ENCODE data around the gene SSB.
"Not testable (repeated sequence)": the region's sequence is repeated elsewhere in the genome, so short reads cannot be mapped to it uniquely, and the experiment has no call there.

The SSB gene

DNA sequence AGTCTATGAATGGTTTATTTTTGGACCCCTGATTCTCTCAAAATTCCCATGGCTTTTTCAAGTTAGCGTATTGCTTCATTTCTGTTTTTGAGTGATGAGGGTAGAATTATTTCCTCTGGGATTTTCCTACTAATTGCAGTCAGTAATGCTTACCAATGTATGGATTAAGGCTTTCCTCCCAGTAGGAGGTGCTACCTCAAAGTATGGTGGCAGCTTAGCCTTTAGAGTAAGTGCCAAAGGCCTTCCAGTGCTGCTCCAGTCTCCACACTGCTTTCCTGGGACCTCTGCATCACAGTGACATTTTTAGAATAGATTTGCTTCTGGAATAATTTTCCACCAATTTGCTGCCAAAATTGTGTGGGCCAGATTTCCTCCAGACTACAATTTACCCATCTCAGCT lies 16.2 kb upstream of the SSB start:
- no peak for DNase-seq

DNA sequence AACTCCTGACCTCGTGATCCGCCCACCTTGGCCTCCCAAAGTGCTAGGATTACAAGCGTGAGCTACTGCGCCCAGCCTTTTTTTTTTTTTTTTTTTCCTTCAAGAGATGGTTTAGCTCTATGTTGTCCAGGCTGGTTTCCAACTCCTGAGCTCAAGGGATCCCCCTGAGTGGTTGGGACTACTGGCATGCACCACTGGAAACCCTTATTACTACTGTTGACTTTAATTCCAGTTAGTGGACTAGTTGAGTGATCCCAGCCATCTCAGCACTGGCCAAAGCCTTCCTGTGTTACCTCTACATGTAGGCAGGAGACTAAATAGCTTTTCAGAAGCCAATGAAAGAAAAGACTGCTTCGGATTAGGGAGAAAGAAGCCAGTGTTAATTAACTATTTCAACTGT lies 8.1 kb upstream of the SSB start:
- no peak for DNase-seq

DNA sequence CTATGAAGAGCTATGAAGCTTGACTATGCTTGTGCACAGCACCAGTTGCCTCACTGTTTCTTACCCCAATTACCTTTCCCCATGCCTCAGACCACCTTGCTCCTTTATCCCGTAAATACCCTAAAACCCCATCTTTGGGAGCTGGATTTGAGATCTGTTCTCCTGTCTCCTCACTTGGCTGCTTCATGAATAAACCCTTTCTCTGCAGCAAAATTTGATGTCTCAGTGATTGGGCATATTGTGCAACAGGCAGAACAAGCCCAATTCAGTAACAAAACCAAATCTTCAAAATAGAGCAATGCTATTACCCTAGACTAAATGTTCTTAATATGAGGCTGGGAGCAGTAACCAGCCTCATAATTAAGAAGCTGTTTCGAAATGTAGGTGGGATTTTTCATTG lies 3.5 kb upstream of the SSB start:
- DNase-seq: no peak

DNA sequence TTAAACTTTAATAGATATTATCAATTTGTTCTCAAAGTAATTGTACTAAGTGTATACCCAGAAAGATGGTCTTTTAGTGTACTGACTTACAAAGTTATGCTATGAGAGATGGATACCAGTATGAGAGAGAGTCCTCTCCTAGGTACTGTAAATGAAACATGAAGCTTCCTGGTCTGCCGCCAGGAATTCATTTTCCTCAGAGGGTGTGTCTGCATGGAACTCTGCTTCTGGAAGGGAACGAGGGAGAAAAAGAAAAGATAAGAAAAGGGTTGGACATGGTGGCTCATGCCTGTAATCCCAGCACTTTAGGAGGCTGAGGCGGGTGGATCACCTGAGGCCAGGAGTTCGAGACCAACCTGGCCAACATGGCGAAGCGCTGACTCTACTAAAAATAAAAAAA lies 2.2 kb upstream of the SSB start:
- DNase-seq: no peak

DNA sequence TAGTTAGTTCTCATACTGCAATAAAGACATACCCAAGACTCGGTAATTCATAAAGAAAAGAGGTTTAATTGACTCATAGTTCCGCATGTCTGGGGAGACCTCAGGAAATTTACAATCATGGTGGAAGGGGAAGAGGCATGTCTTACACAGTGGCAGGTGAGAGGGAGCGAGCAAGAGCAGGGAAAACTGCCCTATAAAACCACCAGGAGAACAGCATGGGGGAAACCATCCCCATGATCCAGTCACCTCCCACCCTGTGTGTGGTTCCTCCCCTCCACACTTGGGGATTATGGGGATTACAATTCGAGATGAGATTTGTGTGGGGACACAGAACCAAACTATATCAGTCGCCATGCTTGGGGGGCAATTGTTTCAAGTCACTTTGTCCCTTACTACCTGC lies 1.1 kb upstream of the SSB start:
- DNase-seq: no peak

DNA sequence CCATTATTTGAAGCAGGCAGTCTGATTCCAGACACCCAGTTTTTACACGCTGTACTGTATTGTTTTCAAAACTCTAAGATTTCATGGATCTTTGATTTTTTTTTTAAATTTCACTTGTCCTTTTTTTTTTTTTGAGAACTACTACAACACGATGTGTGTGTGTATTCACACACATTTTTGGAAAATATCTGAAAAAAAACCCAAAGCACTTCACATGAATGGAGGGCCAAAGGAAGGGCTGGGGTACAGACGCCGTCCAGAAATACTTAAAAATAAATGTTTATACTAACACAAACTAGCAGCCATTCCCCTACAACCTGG lies 314 bp upstream of the SSB start:
- no peak for DNase-seq

DNA sequence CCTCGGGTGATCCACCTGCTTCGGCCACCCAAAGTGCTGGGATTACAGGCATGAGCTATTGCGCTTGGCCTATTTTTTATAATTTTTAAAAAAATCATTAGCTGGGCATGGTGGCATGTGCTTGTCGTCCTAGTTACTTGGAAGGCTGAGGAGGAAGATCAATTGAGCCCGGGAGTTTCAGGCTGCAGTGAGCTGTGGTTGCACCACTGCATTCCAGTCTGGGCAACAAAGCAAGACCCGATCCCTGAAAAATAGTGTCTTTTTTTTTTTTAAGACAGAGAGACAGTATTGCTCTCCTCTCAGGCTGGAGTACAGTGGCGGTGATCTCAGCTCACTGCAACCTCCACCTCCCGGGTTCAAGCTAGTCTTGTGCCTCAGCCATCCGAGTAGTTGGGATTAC lies 4.8 kb downstream of the SSB start:
- no peak for DNase-seq

DNA sequence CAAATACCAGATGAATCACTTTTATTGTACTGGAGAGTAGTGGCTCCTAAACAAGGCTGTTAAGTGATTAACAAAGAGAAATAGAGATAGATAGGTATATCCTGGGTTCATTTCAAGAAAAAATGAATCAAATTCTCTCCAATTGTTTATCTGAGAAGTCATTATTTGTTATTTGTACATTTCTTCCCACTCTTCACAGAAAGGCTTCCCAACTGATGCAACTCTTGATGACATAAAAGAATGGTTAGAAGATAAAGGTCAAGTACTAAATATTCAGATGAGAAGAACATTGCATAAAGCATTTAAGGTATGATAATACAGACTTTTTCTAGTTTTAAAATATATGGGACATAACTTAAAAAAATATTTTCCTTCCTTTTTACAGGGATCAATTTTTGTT lies 7.9 kb downstream of the SSB start:
- DNase-seq: no peak

DNA sequence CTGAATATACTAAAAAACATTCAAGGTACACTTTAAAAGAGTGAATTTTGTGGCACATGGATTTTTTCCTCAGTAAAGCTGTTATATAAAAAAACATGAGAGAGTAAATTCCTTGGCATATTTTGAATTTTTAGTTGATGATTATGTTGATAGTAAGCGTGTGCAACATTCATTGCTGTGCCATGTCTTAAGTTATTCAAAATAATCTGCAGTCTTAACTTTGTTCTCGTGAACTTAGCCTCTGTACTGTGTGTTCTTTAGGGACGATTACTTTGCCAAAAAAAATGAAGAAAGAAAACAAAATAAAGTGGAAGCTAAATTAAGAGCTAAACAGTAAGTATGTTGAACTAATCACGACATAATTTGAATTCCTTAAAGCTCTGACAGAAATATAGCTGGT lies 9.6 kb downstream of the SSB start:
- DNase-seq: no peak

DNA sequence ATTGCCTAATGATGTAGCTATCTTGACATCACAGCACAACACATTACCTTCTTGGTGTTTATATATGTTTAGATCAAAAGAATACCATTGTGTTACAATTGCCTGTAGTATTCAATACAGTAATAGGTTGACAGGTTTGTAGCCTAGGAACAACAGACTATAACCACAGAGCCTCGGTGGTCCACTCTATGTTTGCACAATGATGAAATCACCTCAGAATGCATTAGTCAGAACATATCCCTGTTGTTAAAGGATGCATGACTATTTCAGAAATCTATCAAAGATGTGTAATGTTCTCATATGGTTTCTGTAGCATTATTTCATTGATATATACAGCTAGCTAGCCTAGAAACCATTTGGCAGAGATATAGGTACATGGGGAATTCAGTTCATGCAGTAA lies 17.2 kb downstream of the SSB start:
- DNase-seq: no peak

DNA sequence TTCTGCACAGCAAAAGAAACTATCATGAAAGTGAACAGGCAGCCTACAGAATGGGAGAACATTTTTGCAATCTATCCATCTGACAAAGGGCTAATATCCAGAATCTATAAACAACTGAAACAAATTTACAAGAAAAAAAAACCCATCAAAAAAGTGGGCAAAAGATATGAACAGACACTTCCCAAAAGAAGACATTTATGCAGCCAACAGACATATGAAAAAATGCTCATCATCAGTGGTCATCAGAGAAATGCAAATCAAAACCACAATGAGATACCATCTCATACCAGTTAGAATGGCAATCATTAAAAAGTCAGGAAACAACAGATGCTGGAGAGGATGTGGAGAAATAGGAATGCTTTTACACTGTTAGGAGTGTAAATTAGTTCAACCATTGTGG lies 18.3 kb downstream of the SSB start:
- not testable (repeated sequence) for DNase-seq

DNA sequence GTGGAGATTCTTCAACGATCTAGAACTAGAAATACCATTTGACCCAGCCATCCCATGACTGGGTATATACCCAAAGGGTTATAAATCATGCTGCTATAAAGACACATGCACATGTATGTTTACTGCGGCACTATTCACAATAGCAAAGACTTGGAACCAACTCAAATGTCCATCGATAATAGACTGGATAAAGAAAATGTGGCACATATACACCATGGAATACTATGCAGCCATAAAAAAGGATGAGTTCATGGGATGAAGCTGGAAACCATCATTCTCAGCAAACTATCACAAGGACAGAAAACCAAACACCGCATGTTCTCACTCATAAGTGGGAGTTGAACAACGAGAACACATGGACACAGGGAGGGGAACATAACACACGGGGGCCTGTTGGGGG lies 18.7 kb downstream of the SSB start:
- DNase-seq: not testable (repeated sequence)

DNA sequence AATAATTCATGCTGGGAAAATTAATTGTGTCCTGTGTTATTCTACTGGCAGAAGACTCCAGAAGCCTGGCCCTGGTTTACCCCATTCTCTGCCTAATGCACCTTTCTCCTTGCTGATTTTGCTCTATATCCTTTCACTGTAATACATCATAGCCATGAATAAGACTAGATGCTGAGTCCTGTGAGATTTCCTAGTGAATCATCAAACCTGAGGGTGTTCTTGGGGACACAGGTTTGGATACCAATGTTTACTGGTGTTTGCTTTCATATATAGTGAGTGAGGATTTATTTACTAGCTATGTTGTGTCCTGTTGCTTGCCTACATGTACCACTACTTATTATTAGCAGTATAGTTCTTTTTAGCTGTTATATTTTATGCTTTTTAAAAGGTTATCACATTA lies 19.6 kb downstream of the SSB start:
- no peak for DNase-seq

DNA sequence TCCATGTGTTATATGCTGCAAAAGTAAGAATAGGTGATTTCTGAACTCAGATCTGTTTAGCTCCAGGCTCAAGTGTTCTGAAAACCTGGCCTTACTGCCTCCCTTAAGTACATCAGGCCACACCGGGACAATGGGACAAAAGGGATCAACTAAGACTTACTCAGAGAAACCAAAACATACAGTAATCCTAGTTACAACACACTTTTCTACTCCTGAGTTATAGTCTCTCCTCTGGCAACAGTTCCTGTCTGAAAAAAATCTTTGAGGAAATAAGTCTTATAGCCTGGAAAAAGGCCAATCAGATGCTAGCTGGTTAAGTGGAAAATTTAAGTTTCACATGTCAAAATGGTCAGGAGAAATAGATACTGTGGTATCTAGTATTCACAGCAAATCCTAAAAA lies 20.4 kb downstream of the SSB start:
- DNase-seq: no peak

DNA sequence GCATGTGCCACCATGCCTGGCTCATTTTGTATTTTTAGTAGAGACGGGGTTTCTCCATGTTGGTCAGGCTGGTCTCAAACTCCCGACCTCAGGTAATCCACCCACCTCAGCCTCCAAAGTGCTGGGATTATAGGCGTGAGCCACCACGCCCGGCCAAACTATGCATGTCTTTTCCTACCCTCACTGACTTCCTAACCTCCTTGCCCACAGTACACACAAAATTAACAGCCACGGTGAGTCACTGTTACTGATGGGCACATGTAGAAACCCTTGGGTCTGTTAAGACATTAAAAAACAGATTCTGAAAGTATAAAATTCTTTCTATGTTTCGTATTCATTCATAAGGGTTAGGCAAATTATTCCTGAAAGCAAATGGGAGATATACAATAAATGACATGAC lies 21.4 kb downstream of the SSB start:
- DNase-seq: not testable (repeated sequence)

DNA sequence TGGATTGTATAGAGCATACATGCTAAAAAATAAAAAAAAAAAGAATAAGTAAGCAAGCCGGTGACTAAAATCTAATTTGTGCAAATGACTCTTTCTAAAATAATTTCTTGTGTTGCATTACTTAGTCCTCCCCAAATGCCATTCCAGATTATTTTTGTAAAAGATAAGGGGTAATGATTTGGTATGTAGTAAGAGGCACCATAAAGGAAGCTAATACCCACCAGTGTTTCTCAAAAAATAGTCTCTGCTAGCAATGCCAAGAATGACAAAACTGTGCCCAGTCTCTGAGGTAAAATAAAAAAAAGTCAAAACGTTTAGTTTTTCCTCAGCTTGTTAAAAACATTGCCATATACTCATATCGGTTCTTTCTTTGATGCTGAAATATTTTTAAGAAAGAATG lies 23.4 kb downstream of the SSB start:
- no peak for DNase-seq

DNA sequence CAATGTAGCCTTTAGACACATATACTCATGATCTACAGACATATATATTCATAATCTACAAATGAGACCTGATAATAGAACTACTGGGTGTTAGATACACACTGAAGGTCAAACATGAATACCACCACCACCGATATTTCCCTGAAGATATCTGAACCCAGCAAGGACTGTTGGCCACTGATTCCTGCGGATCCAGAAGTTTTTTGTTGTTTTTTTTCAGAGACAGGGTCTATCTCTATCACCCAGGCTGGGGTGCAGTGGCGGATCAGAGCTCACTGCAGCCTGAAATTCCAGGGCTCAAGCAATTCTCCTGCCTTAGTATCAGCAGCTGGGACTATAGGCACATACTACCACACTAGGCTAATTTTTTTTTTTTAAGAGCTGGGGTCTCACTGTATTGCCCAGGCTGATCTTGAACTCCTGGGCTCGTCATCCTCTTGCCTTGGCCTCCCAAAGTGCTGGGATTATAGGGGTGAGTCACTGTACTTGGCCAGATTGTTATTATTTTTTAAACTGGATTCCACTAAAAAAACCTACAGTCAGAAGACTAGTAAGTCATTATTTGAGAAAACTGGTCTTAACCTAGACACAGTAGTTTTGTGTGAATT lies 24.2 kb downstream of the SSB start:
- no peak for DNase-seq

DNA sequence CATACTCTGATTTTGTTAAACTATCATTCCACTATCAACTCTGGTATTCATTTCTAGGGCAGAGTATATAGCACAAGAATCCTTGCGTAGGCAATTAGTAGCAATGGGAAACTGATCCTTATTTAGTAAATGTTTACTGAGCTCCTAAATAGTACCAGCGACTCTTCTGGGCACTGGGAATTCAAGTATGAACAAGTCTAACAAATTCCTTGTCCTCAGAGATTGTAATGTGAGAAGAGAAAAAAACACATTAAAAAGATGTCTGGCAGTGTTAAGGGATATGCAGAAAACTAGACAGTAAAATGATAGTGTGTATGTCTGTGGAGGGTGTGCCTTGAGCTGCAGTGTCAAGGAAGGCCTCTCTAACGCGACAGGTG lies 25.3 kb downstream of the SSB start:
- no peak for DNase-seq

DNA sequence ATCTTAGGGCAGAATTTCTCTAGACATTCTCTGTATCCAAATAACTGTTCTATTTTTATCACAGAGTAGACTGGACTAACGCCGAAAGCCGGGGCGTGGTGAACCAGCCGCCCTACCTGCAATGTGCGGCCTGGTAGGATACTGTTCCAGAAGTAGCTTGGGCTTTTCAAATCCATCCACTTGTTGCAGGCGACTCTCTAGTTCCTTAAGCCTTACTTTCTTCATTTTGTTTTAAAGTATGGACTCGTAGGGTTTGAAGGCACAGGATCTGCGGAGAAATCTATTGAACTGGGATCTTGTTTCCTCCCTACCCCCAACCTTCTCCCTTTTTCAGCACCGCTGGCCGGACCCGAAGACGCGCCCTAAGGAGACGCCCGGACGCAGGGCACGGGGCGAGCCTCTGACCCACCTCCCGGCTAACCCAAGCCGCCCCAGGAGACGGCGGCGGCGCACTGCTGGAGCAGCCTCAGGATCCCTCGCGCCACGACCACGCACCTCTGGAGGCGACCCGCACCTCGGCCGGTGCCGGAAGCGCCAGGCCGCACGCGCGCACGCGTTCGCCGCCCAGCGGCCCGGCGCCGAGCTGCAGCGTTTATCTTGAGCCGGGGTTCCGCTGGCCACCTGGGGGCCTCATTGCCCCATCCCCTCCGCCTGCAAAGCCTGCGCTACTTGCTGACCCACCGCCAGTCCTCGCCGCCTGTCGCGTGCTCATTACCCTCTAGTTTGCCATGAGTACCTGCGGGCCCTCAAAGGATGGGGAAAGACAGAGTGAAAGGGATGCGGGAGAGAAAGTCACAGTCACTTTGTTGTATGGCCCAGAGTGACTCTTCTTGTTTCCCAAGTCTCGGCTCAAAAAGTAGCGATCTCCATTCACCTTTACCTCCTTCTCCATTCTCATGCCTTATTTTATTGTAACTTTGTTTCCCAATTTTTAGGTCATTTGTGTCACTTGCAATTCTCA lies 26.0 kb downstream of the SSB start, which contains the start of gene METTL5:
Gene METTL5, minus strand, starts transcription at position 533 of the 961 bp plus-strand sequence. Its CDS starts 308 bp downstream, at position 225.
- peak; percentile 66 to 81 for DNase-seq

DNA sequence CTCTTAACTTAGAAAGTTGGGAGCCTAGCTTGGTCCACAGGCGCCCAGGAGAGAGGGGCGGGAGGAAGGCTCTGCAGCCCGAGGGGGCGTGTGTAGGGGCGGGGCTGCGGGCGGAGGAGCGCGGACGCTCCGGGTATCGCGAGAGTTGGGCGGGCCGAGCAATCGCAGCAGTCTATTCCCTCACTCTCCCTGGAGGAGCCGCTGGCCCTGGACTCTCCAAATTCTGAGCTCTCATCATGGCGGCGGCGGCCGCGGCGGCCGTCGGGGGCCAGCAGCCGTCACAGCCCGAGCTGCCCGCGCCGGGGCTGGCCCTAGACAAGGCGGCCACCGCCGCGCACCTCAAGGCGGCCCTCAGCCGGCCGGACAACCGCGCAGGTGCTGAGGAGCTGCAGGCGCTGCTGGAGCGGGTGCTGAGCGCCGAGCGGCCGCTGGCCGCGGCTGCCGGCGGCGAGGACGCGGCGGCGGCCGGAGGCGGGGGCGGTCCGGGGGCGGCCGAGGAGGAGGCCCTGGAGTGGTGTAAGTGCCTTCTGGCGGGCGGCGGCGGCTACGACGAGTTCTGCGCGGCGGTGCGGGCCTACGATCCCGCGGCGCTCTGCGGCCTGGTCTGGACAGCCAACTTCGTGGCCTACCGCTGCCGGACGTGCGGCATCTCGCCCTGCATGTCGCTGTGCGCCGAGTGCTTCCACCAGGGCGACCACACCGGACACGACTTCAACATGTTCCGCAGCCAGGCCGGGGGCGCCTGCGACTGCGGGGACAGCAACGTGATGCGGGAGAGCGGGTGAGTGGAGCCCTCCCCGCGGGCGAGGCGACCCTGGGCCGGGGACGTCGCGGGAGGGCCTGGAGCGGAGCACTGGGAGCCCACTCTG lies 28.8 kb downstream of the SSB start, which contains the start of gene UBR3:
Gene UBR3, plus strand, starts transcription at position 183 of the 869 bp plus-strand sequence. Its CDS starts 54 bp downstream, at position 237.
- DNase-seq: peak; percentile 89 to 91

DNA sequence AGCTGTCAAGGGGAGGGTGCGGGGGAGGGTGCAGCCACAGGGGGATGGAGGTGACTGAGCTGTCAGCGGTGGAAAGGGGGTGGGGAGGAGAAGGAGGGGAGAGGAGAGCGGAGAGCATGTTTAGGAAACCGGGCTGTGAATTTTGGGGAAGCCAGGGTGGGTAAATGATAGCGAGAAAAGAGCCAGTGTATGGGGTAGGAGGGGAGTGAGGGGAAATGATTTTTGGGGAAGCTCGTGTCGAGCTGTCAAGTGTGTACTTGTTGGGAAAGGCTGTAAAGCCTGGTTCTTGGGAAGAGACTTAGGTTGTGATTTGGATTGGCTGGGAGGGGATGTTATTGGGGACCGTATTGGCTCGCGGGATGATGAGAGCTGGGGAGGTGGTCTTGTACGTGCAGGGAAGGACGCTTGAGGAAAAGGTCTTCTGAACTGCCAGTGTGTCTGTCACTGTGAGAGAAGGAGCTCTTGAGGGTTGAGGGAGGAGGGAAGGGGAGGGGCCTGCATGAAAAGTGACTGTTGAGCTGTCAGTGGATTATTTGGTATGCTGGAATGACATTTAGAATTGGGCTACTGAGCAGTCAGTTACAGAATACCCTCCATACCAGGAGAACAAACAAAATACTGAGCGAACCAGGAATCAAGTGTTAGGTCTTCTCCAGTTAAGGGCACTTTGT lies 29.6 kb downstream of the SSB start:
- DNase-seq: peak; percentile 6 to 48

DNA sequence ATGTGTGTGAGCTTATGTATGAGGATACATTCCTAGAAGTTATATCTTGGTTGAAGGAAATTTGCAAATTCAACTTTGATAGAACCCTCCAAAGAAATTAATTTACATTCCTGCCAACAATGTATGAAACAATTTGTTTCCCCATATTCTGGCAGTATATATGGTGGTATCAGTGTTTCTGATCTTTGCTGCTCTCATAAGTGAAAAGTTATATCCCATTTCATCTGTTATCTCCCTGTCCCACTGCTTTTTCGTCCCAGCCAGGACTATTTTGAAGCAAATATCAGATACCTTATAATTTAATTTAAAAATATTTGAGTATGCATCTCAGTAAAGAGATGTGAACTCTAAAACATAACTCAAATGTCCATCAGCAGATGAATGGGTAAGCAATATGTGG lies 35.7 kb downstream of the SSB start:
- no peak for DNase-seq
